Measurements from ENCODE around the gene EIF4G3.
"Not testable (repeated sequence)": the region's sequence is repeated elsewhere in the genome, so short reads cannot be mapped to it uniquely, and the experiment has no call there.

EIF4G3 gene

GRCh38 chr1:21176586-21177555, at the start of gene EIF4G3:
TSS of gene EIF4G3 (minus strand) at chr1:21176897. CDS start at chr1:21002742, 174,155 bp downstream.
- peak; percentile 100 for DNase-seq (ENCODE audit: low read depth)

- DNase-seq (ENCODE audit: low read depth): no peak
Observed at GRCh38 chr1:21225065-21225464, 48.4 kb upstream of the EIF4G3 start.

GRCh38 chr1:21220815-21221214, 44.1 kb upstream of the EIF4G3 start:
- DNase-seq (ENCODE audit: low read depth): no peak

- no peak for DNase-seq (ENCODE audit: low read depth)
Observed at GRCh38 chr1:21219674-21220073, 43.0 kb upstream of the EIF4G3 start.

GRCh38 chr1:21217812-21218596, 41.3 kb upstream of the EIF4G3 start:
- DNase-seq (ENCODE audit: low read depth): no peak

- DNase-seq (ENCODE audit: low read depth): peak; percentile 47
Observed at GRCh38 chr1:21216835-21217811, 40.4 kb upstream of the EIF4G3 start.

GRCh38 chr1:21212126-21212525, 35.4 kb upstream of the EIF4G3 start:
- DNase-seq (ENCODE audit: low read depth): no peak

GRCh38 chr1:21208137-21208700, 31.5 kb upstream of the EIF4G3 start:
- DNase-seq (ENCODE audit: low read depth): not testable (repeated sequence)

GRCh38 chr1:21206117-21206516, 29.4 kb upstream of the EIF4G3 start:
- DNase-seq (ENCODE audit: low read depth): no peak

- DNase-seq (ENCODE audit: low read depth): no peak
Observed at GRCh38 chr1:21205416-21205815, 28.7 kb upstream of the EIF4G3 start.

GRCh38 chr1:21201650-21202049, 25.0 kb upstream of the EIF4G3 start:
- DNase-seq (ENCODE audit: low read depth): no peak

- DNase-seq (ENCODE audit: low read depth): not testable (repeated sequence)
Observed at GRCh38 chr1:21201238-21201637, 24.5 kb upstream of the EIF4G3 start.

- no peak for DNase-seq (ENCODE audit: low read depth)
Observed at GRCh38 chr1:21200767-21201166, 24.1 kb upstream of the EIF4G3 start.

GRCh38 chr1:21198929-21199328, 22.2 kb upstream of the EIF4G3 start:
- DNase-seq (ENCODE audit: low read depth): no peak

- DNase-seq (ENCODE audit: low read depth): no peak
Observed at GRCh38 chr1:21192871-21193270, 16.2 kb upstream of the EIF4G3 start.

GRCh38 chr1:21192284-21192683, 15.6 kb upstream of the EIF4G3 start:
- no peak for DNase-seq (ENCODE audit: low read depth)

GRCh38 chr1:21190771-21191170, 14.1 kb upstream of the EIF4G3 start:
- not testable (repeated sequence) for DNase-seq (ENCODE audit: low read depth)

GRCh38 chr1:21189906-21190500, 13.3 kb upstream of the EIF4G3 start:
- DNase-seq (ENCODE audit: low read depth): no peak

GRCh38 chr1:21189421-21189820, 12.7 kb upstream of the EIF4G3 start:
- DNase-seq (ENCODE audit: low read depth): no peak

GRCh38 chr1:21188235-21188634, 11.5 kb upstream of the EIF4G3 start:
- no peak for DNase-seq (ENCODE audit: low read depth)

- no peak for DNase-seq (ENCODE audit: low read depth)
Observed at GRCh38 chr1:21185221-21185731, 8.6 kb upstream of the EIF4G3 start.

Measured in stimulated activated CD8-positive, alpha-beta memory T cell treated with anti-CD3 and anti-CD28 coated beads, Interleukin-15, amount 100 ng/mL, for 1 hour (primary cell).